ENCODE data around the gene IQSEC1.

DNA sequence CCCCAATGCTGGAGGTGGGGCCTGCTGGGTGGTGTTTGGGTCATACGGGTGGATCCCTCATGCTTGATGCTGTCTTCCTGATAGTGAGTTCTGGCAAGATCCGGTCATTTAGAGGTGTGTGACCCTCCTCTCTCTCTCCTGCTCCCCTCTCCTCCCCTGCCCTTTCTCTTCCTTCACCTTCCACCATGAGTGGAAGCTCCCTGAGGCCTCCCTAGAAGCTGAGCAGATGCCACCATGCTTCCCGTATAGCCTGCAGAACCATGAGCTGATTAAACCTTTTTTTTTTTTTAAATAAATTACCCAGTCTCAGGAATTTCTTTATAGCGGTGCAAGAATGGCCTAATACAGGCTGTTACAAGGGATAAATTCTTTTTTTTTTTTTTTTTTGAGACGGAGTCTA is 36.3 kb upstream of the IQSEC1 start:
- TF ChIP-seq GABPA (IDR thresholded peaks at IDR 0.05; ENCODE audit: low read depth) = no peak
- TF ChIP-seq, protein P1, sequence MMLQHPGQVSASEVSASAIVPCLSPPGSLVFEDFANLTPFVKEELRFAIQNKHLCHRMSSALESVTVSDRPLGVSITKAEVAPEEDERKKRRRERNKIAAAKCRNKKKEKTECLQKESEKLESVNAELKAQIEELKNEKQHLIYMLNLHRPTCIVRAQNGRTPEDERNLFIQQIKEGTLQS (IDR thresholded peaks at IDR 0.05; ENCODE audit: borderline replicate concordance, extremely low read depth, low read depth, low read length) = no peak
- TF ChIP-seq, protein P2, sequence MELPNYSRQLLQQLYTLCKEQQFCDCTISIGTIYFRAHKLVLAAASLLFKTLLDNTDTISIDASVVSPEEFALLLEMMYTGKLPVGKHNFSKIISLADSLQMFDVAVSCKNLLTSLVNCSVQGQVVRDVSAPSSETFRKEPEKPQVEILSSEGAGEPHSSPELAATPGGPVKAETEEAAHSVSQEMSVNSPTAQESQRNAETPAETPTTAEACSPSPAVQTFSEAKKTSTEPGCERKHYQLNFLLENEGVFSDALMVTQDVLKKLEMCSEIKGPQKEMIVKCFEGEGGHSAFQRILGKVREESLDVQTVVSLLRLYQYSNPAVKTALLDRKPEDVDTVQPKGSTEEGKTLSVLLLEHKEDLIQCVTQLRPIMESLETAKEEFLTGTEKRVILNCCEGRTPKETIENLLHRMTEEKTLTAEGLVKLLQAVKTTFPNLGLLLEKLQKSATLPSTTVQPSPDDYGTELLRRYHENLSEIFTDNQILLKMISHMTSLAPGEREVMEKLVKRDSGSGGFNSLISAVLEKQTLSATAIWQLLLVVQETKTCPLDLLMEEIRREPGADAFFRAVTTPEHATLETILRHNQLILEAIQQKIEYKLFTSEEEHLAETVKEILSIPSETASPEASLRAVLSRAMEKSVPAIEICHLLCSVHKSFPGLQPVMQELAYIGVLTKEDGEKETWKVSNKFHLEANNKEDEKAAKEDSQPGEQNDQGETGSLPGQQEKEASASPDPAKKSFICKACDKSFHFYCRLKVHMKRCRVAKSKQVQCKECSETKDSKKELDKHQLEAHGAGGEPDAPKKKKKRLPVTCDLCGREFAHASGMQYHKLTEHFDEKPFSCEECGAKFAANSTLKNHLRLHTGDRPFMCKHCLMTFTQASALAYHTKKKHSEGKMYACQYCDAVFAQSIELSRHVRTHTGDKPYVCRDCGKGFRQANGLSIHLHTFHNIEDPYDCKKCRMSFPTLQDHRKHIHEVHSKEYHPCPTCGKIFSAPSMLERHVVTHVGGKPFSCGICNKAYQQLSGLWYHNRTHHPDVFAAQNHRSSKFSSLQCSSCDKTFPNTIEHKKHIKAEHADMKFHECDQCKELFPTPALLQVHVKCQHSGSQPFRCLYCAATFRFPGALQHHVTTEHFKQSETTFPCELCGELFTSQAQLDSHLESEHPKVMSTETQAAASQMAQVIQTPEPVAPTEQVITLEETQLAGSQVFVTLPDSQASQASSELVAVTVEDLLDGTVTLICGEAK (IDR thresholded peaks at IDR 0.05; ENCODE audit: borderline replicate concordance) = no peak
- no peak for TF ChIP-seq ZNF274 (IDR thresholded peaks at IDR 0.05; ENCODE audit: insufficient read depth, insufficient read length)
- TF ChIP-seq, protein P3, sequence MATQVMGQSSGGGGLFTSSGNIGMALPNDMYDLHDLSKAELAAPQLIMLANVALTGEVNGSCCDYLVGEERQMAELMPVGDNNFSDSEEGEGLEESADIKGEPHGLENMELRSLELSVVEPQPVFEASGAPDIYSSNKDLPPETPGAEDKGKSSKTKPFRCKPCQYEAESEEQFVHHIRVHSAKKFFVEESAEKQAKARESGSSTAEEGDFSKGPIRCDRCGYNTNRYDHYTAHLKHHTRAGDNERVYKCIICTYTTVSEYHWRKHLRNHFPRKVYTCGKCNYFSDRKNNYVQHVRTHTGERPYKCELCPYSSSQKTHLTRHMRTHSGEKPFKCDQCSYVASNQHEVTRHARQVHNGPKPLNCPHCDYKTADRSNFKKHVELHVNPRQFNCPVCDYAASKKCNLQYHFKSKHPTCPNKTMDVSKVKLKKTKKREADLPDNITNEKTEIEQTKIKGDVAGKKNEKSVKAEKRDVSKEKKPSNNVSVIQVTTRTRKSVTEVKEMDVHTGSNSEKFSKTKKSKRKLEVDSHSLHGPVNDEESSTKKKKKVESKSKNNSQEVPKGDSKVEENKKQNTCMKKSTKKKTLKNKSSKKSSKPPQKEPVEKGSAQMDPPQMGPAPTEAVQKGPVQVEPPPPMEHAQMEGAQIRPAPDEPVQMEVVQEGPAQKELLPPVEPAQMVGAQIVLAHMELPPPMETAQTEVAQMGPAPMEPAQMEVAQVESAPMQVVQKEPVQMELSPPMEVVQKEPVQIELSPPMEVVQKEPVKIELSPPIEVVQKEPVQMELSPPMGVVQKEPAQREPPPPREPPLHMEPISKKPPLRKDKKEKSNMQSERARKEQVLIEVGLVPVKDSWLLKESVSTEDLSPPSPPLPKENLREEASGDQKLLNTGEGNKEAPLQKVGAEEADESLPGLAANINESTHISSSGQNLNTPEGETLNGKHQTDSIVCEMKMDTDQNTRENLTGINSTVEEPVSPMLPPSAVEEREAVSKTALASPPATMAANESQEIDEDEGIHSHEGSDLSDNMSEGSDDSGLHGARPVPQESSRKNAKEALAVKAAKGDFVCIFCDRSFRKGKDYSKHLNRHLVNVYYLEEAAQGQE (IDR thresholded peaks at IDR 0.05; ENCODE audit: low read depth, low read length) = no peak
- TF ChIP-seq JUND (IDR thresholded peaks at IDR 0.05; ENCODE audit: low read depth, low read length) = no peak
- TF ChIP-seq EP300 (IDR thresholded peaks at IDR 0.05; ENCODE audit: borderline replicate concordance in 1 of 2, control insufficient read depth in 1 of 2, low read depth in 2 of 2, low read length in 2 of 2) = no peak
- TF ChIP-seq, protein P4, sequence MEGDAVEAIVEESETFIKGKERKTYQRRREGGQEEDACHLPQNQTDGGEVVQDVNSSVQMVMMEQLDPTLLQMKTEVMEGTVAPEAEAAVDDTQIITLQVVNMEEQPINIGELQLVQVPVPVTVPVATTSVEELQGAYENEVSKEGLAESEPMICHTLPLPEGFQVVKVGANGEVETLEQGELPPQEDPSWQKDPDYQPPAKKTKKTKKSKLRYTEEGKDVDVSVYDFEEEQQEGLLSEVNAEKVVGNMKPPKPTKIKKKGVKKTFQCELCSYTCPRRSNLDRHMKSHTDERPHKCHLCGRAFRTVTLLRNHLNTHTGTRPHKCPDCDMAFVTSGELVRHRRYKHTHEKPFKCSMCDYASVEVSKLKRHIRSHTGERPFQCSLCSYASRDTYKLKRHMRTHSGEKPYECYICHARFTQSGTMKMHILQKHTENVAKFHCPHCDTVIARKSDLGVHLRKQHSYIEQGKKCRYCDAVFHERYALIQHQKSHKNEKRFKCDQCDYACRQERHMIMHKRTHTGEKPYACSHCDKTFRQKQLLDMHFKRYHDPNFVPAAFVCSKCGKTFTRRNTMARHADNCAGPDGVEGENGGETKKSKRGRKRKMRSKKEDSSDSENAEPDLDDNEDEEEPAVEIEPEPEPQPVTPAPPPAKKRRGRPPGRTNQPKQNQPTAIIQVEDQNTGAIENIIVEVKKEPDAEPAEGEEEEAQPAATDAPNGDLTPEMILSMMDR (IDR thresholded peaks at IDR 0.05 in 2 of 3, conservative IDR thresholded peaks at IDR 0.05 in 1 of 3; ENCODE audit: control insufficient read depth in 2 of 3, extremely low read depth in 1 of 3, insufficient read depth in 1 of 3, low read depth in 3 of 3, low read length in 3 of 3) = no peak
- TF ChIP-seq TAF1 (IDR thresholded peaks at IDR 0.05; ENCODE audit: borderline replicate concordance, low read depth, low read length) = no peak

All from GM12878 (cell line).